Prostate gland (tissue), 2 donors: ENCODE results near the gene MARCHF11. TPM values are rescaled to one million over a fixed set of nuclear protein-coding genes. Genes with fewer than 3 reads are reported as not detected.

ENCODE experiments used
- DNase-seq: peaks from one replicate; pipeline ENCODE4 v3.0.0-alpha.2; 2019; ENCODE audit warnings: low spot score
- H3K27ac ChIP-seq, 2 donors: fragments of 200-600 bp; sonication (generic); 2 replicates each; pipeline ENCODE4 v1.5.1; 2017 to 2019
- H3K27me3 ChIP-seq: fragments of 200-600 bp; sonication (generic); replicated peaks from 2 replicates; pipeline ENCODE4 v1.5.1; 2019; ENCODE audit not compliant: insufficient read depth
- H3K36me3 ChIP-seq, 2 donors: fragments of 200-600 bp; sonication (generic); 1 replicate in 1 of 2; 2 replicates in 1 of 2; pipeline versions ENCODE4 v1.5.1 to v1.8.1; 2017 to 2019
- H3K4me1 ChIP-seq: fragments of 200-600 bp; sonication (generic); replicated peaks from 2 replicates; pipeline ENCODE4 v1.5.1; 2019
- H3K4me3 ChIP-seq, 2 donors: fragments of 200-600 bp; sonication (generic); 2 replicates each; pipeline ENCODE4 v1.5.1; 2017 to 2019
- H3K9me3 ChIP-seq: fragments of 200-600 bp; sonication (generic); 2 replicates; pipeline ENCODE4 v1.5.1; 2017
- CTCF ChIP-seq, 4 experiments: fragments of 200-600 bp in 2 of 4; fragments of 450-650 bp in 2 of 4; sonication (generic) in 2 of 4; IDR thresholded peaks; 1 replicate in 3 of 4; 2 replicates in 1 of 4; pipeline ENCODE4 v1.5.1; 2016 to 2019; ENCODE audit warnings: antibody characterized with exemption in 4 of 4, mild to moderate bottlenecking in 2 of 4, moderate library complexity in 2 of 4
- POLR2A ChIP-seq: fragments of 450-650 bp; IDR thresholded peaks from one replicate; pipeline ENCODE4 v1.6.1; 2016; ENCODE audit warnings: antibody characterized with exemption, mild to moderate bottlenecking
- POLR2AphosphoS5 ChIP-seq: sonication (generic); formaldehyde crosslinking; IDR thresholded peaks from one replicate; pipeline ENCODE4 v1.6.1; 2017; ENCODE audit warnings: antibody characterized with exemption
- WGBS: methylation state at CpG from one replicate; pipeline ENCODE4 v1.1.5; 2018; 5-methylcytosine and 5-hydroxymethylcytosine counted together
- intact Hi-C: fragments of 100-400 bp; cut with DNase I; formaldehyde crosslinking; loops from one replicate; pipeline ENCODE4 v1.14.2; 2022
- total RNA-seq, 2 donors: library from RNA; depleted of rRNA; stranded (reverse); fragments of >200 nt; gene quantifications; one replicate each; pipeline ENCODE4 v1.1.0, GENCODE V29; 2016

The MARCHF11 gene
- total RNA-seq, 2 donors from 2014 or later, result 8.9 TPM; not detected in 1

GRCh38 chr5:16128944-16129343 lies 50.6 kb downstream of the MARCHF11 start:
- H3K9me3 ChIP-seq, result no peaks in the 10 kb centered on the region
- H3K4me3 ChIP-seq, result no peak overlapping the region
- H3K27ac ChIP-seq, result no peak overlapping the region
- H3K36me3 ChIP-seq, result no peaks in the 10 kb centered on the region
- TF ChIP-seq CTCF (IDR thresholded peaks at IDR 0.05) (no peak), POLR2AphosphoS5 (no peak), POLR2A (no peak)
- intact Hi-C loops, result no loop called here
- no peaks in the 10 kb centered on the region for H3K27me3 ChIP-seq
- no peak for DNase-seq
- 65% methylated on average over 5 of the region's 5 CpGs for WGBS
- H3K4me1 ChIP-seq, result no peaks in the 10 kb centered on the region

- H3K27ac ChIP-seq, result no peak overlapping the region
- intact Hi-C loops, result no loop called here
- no peaks in the 10 kb centered on the region for H3K9me3 ChIP-seq
- 75% methylated on average over 4 of the region's 4 CpGs for WGBS
- H3K36me3 ChIP-seq, result no peaks in the 10 kb centered on the region
- no peak overlapping the region for H3K4me3 ChIP-seq
- no peak for TF ChIP-seq POLR2A
- no peak for TF ChIP-seq CTCF (IDR thresholded peaks at IDR 0.05)
- no peak for TF ChIP-seq POLR2AphosphoS5
- H3K4me1 ChIP-seq, result no peaks in the 10 kb centered on the region
- H3K27me3 ChIP-seq, result no peaks in the 10 kb centered on the region
- no peak for DNase-seq
Observed at GRCh38 chr5:16127865-16128544, 51.6 kb downstream of the MARCHF11 start.

GRCh38 chr5:16120579-16120978 lies 59.0 kb downstream of the MARCHF11 start:
- no peak overlapping the region for H3K4me3 ChIP-seq
- no peaks in the 10 kb centered on the region for H3K9me3 ChIP-seq
- intact Hi-C loops, result no loop called here
- TF ChIP-seq CTCF (IDR thresholded peaks at IDR 0.05), result no peak
- no peak for TF ChIP-seq POLR2A
- TF ChIP-seq POLR2AphosphoS5, result no peak
- H3K36me3 ChIP-seq, result no peaks in the 10 kb centered on the region
- DNase-seq, result no peak
- no peak overlapping the region for H3K27ac ChIP-seq
- H3K27me3 ChIP-seq, result no peaks in the 10 kb centered on the region
- WGBS, result 85% methylated on average over 3 of the region's 3 CpGs
- H3K4me1 ChIP-seq, result no peaks in the 10 kb centered on the region

- Histone ChIP-seq H3K9me3 (no peaks in the 10 kb centered on the region), H3K27me3 (no peaks in the 10 kb centered on the region), H3K27ac (no peak overlapping the region), H3K36me3 (no peaks in the 10 kb centered on the region), H3K4me3 (no peak overlapping the region), H3K4me1 (no peaks in the 10 kb centered on the region)
- intact Hi-C loops, result no loop called here
- DNase-seq, result no peak
- TF ChIP-seq POLR2A (no peak), POLR2AphosphoS5 (no peak), CTCF (IDR thresholded peaks at IDR 0.05) (no peak)
- WGBS, result 91% methylated on average over 4 of the region's 4 CpGs
Observed at GRCh38 chr5:16119790-16120189, 59.8 kb downstream of the MARCHF11 start.

GRCh38 chr5:16115140-16115539 lies 64.5 kb downstream of the MARCHF11 start:
- WGBS, result 90% methylated on average over 8 of the region's 8 CpGs
- Histone ChIP-seq H3K36me3 (no peaks in the 10 kb centered on the region), H3K27ac (no peak overlapping the region), H3K4me3 (no peak overlapping the region), H3K27me3 (no peaks in the 10 kb centered on the region), H3K4me1 (no peaks in the 10 kb centered on the region), H3K9me3 (no peaks in the 10 kb centered on the region)
- no peak for DNase-seq
- intact Hi-C loops, result no loop called here
- no peak for TF ChIP-seq CTCF (IDR thresholded peaks at IDR 0.05)
- no peak for TF ChIP-seq POLR2A
- no peak for TF ChIP-seq POLR2AphosphoS5
